Measurements from ENCODE around the gene NOL6. TPM values are rescaled to one million over a fixed set of nuclear protein-coding genes. Genes with fewer than 3 reads are reported as not detected.
"Not testable (repeated sequence)": the region's sequence is repeated elsewhere in the genome, so short reads cannot be mapped to it uniquely, and the experiment has no call there.

NOL6 gene
- 18.9 TPM for total RNA-seq

DNA sequence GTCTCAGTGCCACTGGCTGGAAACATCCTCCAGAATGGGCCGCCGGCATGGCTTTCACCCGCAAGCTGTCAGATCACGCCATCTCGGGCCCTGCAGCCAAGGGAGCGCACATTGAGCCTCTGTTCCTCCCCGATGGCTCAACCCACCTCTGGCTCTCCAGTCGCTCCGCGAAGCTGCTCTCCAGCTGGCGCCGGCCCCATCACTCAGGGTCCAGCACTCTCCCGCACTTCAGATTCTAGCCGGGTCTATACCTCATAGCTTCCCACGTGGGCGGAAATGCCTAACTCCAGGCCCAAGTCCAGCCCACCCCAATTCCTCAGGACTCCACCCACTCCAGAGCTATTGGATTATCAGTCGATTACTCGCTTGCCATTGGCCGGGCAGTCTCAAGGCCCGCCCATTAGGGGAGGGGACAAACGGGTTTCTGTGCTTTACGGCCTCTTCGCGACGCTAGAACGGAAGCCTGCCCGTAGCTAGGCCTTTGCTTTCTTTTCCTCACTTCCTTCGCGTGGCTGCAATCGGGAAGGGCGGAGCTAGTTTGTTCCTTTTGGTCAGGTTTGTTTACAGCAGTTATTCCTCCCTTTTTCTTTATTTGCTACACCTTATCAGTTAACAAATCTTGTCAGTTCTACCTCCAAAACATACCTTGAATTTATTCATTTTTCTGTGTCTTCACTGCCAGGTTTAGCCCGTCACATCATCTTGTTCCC lies at the start of gene NOL6:
NOL6 (minus strand) TSS at position 282 of the 710 bp plus-strand sequence; CDS start at position 200, 82 bp downstream.
- peak; percentile 99 for DNase-seq (ENCODE audit: low spot score)

DNA sequence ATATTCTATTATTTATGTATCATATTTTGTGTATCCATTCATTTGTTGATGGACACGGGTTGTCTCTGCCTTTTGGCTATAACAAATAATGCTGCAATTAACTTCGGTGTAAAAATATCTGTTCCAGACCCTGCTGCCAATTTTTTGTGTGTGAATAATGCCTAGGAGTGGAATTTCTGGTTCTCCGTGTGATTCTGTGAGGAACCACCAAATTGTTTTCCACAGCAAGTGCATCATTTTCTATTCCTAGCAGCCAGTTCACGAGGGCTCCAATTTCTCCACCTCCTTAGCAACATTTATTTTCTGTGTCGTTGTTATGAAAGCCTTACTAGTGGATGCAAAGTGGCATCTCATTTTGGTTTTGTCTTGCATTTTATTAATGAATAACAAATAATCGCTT lies 48.1 kb upstream of the NOL6 start:
- DNase-seq (ENCODE audit: low spot score): not testable (repeated sequence)

DNA sequence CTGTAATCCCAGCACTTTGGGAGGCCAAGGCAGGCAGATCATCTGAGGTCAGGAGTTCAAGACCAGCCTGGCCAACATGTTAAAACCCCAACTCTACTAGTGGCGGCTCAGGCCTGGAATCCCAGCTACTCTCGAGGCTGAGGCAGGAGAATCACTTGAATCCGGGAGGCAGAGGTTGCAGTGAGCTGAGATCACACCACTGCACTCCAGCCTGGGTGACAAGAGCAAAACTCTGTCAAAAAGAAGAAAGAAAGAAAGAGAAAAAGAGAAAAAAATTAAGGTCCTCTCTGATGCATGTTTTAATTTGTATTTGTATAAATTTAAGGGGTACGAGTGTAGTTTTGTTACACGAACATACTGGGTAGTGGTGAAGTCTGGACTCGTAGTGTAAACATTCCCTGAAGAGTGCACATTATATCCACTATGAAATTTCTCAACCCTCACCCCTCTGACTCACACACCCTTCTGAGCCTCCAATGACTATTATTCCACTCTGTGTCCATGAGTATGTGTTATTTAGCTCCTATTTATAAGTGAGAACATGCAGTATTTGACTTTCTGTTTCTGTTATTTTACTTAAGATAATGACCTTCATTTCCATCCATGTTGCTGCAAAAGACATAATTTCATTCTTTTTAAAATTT lies 44.3 kb upstream of the NOL6 start:
- DNase-seq (ENCODE audit: low spot score): not testable (repeated sequence)

GRCh38 chr9:33517373-33517772 lies 43.6 kb upstream of the NOL6 start:
- DNase-seq (ENCODE audit: low spot score): peak; percentile 32

DNA sequence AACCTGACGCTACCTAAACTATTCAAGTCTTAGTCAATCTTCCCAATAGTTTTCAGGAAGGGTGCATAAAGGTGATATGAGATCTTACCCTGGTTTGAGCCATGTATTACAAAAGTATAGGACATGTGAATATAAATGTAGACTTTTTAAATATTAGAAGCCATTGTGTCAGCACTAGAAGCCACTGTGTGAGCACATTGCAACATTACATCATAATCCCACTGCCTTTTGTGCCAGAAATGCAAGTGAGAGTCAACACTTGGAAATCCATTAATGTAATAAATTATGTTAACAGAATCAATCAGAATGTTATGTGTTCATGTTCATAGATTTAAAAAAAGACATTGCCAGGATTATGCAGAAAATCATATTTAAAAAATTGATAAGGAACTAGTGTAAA lies 42.7 kb upstream of the NOL6 start:
- DNase-seq (ENCODE audit: low spot score): not testable (repeated sequence)

GRCh38 chr9:33515342-33515995 lies 41.7 kb upstream of the NOL6 start:
- DNase-seq (ENCODE audit: low spot score): not testable (repeated sequence)

DNA sequence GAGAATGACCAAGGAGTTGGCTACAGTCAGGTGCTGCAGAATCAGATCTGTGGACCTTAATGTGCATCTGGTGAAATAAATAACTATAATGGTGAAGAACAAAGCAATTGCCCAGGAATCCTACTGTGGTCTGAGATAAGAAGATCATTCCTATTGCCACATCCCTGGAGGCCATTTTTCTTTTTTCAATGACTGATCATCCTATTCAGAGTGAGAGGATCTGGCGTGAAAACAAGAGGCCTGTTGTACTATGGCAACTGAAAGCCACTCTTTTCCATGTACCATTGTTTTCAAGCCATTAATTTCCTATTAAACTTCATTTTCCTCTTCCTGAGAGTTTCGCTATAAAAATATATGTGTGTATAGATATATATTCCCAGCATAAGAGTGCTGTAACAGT lies 38.8 kb upstream of the NOL6 start:
- DNase-seq (ENCODE audit: low spot score): not testable (repeated sequence)

DNA sequence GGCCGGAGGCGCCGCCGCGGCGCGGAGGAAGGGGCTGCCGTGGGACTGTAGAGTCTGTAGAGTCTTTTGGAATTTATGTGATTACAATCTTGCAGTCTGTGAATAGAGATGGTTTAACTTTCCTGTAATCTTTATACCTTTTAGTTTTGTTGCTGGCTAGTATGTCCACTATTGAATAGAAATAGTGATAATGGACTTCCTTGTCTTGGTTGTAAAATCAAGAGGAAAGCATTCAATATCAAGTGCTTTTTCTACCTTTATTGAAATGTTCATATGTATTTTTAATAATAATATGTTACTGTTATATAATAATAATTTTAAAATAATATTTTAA lies 37.4 kb upstream of the NOL6 start:
- not testable (repeated sequence) for DNase-seq (ENCODE audit: low spot score)

GRCh38 chr9:33510262-33511183 lies 36.8 kb upstream of the NOL6 start:
- DNase-seq (ENCODE audit: low spot score): peak; percentile 24

DNA sequence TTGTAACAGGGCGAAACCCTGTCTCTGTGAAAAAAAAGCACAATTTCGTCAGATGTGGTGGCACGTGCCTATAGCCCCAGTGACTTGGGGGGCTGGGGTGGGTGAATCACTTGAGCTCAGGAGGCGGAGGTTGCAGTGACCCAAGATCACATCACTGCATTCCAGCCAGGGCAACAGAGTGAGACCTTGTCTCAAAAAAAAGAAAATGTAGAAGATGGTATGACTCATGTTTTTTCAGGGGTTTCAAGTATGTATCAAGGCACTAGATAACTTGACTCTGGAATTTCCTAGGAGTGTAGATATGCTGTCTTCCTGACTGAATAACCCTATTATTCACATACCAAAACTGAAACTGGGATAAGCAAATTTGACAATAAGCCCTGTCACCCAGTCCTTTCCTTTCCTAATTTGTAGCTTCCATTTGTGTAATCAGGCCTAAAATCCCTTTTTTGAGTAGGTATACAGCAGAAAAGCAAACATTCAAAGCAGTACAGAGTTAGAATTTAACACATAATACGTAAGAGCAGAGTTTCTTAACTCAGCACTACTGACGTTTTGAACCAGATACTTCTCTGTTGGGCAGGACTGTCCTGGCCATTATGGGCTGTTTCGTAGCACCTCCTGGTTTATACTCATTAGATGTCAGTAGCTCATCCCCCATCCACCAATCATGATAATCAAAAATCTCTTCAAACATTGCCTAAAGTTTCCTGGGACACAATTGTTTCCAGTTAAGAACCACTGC lies 33.1 kb upstream of the NOL6 start:
- no peak for DNase-seq (ENCODE audit: low spot score)

DNA sequence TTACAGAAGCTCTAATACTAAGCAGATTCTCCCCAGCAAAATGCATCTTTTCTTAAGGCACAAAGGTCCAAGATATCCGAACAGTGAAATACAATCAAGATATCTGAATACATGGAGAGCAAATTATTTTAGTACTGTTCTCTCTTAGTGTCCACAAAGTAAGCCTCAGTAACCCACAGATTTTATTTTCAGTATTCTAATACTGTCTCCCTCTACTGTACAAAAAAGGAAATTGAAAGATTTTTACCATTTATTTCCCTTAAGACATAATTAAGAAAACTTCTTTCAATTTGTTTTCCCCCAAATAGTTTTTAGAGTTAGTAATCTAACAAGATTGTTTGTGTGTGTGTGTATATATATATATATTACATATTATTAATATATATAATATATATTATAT lies 24.7 kb upstream of the NOL6 start:
- no peak for DNase-seq (ENCODE audit: low spot score)

DNA sequence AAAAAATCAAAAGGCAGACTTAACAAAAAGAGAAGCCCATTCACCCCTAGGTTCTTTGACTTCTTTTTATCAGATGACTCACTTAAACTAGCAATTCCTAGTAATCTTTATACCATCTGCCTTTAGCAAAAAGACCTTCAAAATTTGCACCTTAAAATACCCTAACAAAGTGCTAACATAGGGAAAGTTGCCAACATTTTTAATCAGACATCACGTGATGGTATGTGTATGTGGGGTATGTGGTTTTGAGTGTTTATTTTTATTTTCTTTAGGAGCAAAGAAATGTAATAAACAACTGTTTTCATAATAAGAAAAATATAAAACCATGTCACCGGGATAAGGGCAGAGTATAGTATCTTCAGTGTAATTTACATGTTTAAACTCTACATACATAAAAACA lies 20.1 kb upstream of the NOL6 start:
- DNase-seq (ENCODE audit: low spot score): not testable (repeated sequence)

GRCh38 chr9:33489066-33489465 lies 15.3 kb upstream of the NOL6 start:
- no peak for DNase-seq (ENCODE audit: low spot score)

DNA sequence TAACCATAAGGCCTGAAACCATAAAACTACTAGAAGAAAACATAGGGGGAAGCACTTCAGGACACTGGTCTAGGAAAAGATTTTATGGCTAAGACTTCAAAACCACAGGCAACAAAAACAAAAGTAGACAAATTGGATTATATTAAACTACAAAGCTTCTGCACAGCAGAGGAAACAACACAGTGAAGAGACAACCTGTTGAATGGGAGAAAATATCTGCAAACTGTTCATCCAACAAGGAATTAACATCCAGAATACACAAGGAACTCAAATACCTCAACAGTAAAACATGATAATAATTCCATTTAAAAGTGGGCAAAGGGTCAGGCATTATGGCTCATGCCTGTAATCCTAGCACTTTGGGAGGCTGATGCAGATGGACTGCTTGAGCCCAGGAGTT lies 11.6 kb upstream of the NOL6 start:
- DNase-seq (ENCODE audit: low spot score): not testable (repeated sequence)

GRCh38 chr9:33480976-33481375 lies 7.3 kb upstream of the NOL6 start:
- no peak for DNase-seq (ENCODE audit: low spot score)

DNA sequence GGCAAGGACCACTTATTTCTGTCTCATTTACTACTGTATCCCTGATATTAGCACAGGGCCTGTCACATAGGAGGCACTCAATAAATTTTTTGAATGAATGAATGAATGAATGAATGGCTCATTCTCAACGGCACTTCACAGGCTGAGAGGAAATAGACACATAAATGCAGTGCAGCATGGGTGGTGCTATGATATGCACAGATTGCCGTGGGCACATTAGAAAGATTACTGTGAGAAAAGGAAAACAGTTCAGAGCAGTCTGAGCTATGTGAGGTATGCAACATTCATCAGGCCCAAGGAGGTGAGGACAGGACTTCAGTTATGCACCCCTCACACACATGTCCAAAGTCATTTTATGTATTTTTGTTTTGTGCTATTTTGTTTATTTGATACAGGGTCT lies 6.4 kb upstream of the NOL6 start:
- DNase-seq (ENCODE audit: low spot score): no peak

DNA sequence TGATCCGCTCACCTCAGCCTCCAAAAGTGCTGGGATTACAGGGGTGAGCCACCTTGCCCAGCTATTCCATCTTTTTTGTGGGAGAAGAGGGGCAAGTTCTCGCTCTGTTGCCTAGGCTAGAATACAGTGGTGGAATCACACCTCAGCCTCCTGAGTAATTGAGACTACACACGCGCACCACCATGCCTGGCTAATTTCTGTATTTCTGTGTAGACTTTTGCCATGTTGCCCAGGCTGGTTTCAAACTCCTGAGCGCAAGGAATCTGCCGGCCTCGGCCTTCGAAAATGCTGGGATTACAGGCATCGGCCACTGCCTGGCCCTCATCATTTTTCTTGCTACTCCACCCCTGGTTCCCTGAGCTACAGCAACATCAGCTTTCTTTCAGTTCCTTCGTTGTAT lies 2.8 kb upstream of the NOL6 start:
- DNase-seq (ENCODE audit: low spot score): no peak

DNA sequence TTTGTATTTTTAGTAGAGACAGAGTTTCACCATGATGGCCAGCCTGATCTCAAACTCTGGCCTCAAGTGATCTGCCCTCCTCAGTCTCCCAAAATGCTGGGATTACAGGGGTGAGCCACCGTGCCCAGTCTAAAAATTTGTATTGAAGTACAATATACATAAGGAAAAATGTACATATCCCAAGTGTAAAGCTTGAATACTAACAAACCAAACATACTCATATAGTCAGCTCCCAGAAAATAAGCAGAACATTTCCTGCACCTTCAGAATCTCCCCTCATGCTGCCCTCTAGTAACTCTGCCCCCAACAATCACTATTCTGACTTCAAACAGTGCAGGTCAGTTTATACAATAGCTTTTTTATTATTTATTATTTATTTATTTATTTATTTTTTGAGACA lies 1.6 kb upstream of the NOL6 start:
- no peak for DNase-seq (ENCODE audit: low spot score)

DNA sequence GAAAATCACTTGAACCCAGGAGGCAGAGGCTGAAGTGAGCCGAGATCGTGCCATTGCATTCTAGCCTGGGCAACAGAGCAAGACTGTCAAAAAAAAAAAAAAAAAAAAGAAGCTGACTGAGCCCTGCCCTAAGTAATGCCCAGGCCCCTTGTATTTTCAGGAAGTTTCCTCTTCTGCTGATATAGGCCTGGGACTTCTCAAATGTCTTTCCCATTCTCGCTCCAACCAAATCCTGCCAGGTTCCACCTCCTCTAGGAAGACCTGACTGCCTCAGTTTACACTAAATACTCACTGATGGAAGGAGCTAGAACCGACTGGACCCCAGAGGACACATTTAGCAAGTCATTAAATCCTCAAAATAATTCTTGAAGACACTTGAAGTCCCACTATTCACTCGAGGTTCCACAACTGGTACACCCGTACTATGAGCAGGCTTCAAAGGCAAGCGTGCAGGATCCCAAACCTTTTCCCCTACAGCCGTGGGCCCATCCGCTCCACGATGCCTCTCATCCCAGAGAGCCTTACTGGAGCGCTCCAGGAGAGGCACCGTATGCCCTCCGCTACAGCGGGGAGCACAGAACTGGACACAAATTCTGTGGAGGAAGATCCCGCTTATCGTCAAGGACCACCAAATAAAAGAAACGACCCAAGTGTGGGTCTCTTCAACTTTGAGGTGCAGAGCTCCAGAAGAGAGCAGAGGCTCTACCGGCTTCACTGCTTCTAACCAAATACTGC lies 676 bp downstream of the NOL6 start:
- DNase-seq (ENCODE audit: low spot score): no peak

GRCh38 chr9:33472171-33472880 lies 1.4 kb downstream of the NOL6 start:
- no peak for DNase-seq (ENCODE audit: low spot score)
